OCI-LY1 (cell line): ENCODE results near the gene ARHGEF10L.

Experiments used
- EZH2 ChIP-seq: fragments of 200-600 bp; sonication (generic), shearing (Covaris generic); IDR thresholded peaks from 2 replicates; pipeline ENCODE4 v1.8.0; 2017; ENCODE audit warnings: borderline replicate concordance, mixed run types, mild to moderate bottlenecking, antibody characterized with exemption, low read length, moderate library complexity, mixed read lengths
- TF ChIP-seq, protein P1 (sequence below): fragments of 200-600 bp; sonication (generic), shearing (Covaris generic); IDR thresholded peaks from 2 replicates; pipeline ENCODE4 v1.5.1; 2017; ENCODE audit warnings: mild to moderate bottlenecking, antibody characterized with exemption, low read length, moderate library complexity, mixed read lengths

DNA sequence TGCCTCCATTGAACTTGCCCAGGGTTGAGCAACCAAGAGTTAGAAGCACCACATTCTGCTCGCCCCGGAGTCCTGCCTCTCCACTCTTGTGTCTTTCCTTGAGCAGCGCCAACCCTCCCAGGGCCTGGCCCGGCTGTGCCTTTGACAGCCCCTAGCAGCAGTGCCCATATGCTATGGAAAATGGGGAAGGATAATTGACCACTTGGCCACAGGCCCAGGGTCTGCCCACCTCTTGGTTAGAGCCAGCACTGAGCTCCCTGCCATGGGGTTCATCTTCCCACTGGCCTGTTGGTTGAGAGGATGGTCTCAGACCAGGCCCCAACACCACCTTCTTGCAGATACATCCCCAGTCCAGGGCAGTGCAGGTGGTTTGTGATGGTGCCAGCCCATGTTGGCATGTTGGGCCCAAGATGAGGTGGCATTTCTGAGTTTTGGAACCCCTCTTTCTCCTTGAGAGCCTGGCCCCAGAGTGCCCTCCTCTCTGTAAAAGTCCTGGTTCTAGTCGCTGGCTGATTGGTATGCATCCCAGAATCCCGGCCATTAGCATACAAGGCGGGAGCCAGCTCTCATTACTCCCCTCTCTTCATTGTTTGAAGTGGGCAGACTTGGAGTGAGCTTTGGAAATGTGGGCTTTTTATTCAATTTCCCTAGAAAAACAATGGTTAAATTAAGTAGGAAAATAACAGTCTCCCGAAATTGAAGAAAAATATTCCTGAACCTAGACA is 7.6 kb downstream of the ARHGEF10L start:
- TF ChIP-seq, protein P1, sequence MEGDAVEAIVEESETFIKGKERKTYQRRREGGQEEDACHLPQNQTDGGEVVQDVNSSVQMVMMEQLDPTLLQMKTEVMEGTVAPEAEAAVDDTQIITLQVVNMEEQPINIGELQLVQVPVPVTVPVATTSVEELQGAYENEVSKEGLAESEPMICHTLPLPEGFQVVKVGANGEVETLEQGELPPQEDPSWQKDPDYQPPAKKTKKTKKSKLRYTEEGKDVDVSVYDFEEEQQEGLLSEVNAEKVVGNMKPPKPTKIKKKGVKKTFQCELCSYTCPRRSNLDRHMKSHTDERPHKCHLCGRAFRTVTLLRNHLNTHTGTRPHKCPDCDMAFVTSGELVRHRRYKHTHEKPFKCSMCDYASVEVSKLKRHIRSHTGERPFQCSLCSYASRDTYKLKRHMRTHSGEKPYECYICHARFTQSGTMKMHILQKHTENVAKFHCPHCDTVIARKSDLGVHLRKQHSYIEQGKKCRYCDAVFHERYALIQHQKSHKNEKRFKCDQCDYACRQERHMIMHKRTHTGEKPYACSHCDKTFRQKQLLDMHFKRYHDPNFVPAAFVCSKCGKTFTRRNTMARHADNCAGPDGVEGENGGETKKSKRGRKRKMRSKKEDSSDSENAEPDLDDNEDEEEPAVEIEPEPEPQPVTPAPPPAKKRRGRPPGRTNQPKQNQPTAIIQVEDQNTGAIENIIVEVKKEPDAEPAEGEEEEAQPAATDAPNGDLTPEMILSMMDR, result no peak
- TF ChIP-seq EZH2, result no peak
